Naive thymus-derived CD4-positive, alpha-beta T cell (primary cell): ENCODE measurements around the gene DOCK3. TPM values are rescaled to one million over a fixed set of nuclear protein-coding genes. Genes with fewer than 3 reads are reported as not detected.

Experiments used
- ATAC-seq: fragments of 150-1000 bp; cut with Tn5 transposase; 2 replicates; pipeline ENCODE4 v1.10.0; 2021; ENCODE audit warnings: mild to moderate bottlenecking, moderate library complexity
- CTCF ChIA-PET: fragments of 350-600 bp; sonication (Branson Sonifier 250); formaldehyde crosslinking; loops from one replicate; lab custom pipeline; 2021; ENCODE audit warnings: antibody characterized with exemption; lab: Charles Lee
- POLR2A ChIA-PET: fragments of 350-600 bp; sonication (Branson Sonifier 250); formaldehyde crosslinking; loops from one replicate; lab custom pipeline; 2021; ENCODE audit warnings: antibody characterized with exemption, inconsistent platforms; lab: Charles Lee
- DNase-seq, 9 donors: peaks; one replicate each; pipeline versions ENCODE4 v3.0.0 to v3.0.0-alpha.2; 2020 to 2022; ENCODE audit warnings: mixed read lengths in 1 of 9
- H3K27ac ChIP-seq: one replicate; pipeline ENCODE4 v1.7.0; 2013; ENCODE audit warnings: mild to moderate bottlenecking, low read depth, low read length, moderate library complexity
- H3K27me3 ChIP-seq, 2 donors: one replicate each; pipeline ENCODE4 v1.7.0; 2013; ENCODE audit warnings: low read length in 2 of 2, mild to moderate bottlenecking in 2 of 2, moderate library complexity in 2 of 2; ENCODE audit not compliant: control insufficient read depth in 2 of 2, insufficient read depth in 2 of 2
- H3K36me3 ChIP-seq, 3 experiments: 1 replicate in 2 of 3; 2 replicates in 1 of 3; pipeline ENCODE4 v1.7.0; 2013; ENCODE audit warnings: low read length in 3 of 3, mild to moderate bottlenecking in 3 of 3, moderate library complexity in 1 of 3; ENCODE audit not compliant: insufficient read depth in 3 of 3, control insufficient read depth in 2 of 3
- H3K4me1 ChIP-seq, 2 donors: one replicate each; pipeline ENCODE4 v1.7.0; 2013; ENCODE audit warnings: low read length in 2 of 2, mild to moderate bottlenecking in 2 of 2, moderate library complexity in 1 of 2; ENCODE audit not compliant: control insufficient read depth in 2 of 2, insufficient read depth in 2 of 2
- H3K4me3 ChIP-seq: 2 replicates; pipeline ENCODE4 v1.7.0; 2013; ENCODE audit warnings: mild to moderate bottlenecking, low read length
- H3K9me3 ChIP-seq, 3 experiments: 1 replicate in 2 of 3; 2 replicates in 1 of 3; pipeline ENCODE4 v1.7.0; 2013; ENCODE audit warnings: low read length in 3 of 3; ENCODE audit not compliant: control insufficient read depth in 2 of 3
- H3K27ac Mint-ChIP-seq, 9 donors: one replicate each; pipeline ENCODE4 v1.8.0; 2020 to 2022; ENCODE audit warnings: mixed read lengths in 9 of 9, mild to moderate bottlenecking in 8 of 9, moderate library complexity in 5 of 9, inconsistent platforms in 2 of 9
- H3K27me3 Mint-ChIP-seq, 5 donors: one replicate each; pipeline ENCODE4 v1.8.0; 2021 to 2022; ENCODE audit warnings: mixed read lengths in 5 of 5, mild to moderate bottlenecking in 1 of 5
- H3K36me3 Mint-ChIP-seq, 5 donors: one replicate each; pipeline ENCODE4 v1.8.0; 2020 to 2022; ENCODE audit warnings: mixed read lengths in 5 of 5, mild to moderate bottlenecking in 3 of 5, inconsistent platforms in 1 of 5
- H3K4me1 Mint-ChIP-seq, 7 donors: one replicate each; pipeline ENCODE4 v1.8.0; 2020 to 2022; ENCODE audit warnings: mixed read lengths in 7 of 7, mild to moderate bottlenecking in 3 of 7, inconsistent platforms in 1 of 7
- H3K4me3 Mint-ChIP-seq, 10 donors: one replicate each; pipeline ENCODE4 v1.8.0; 2020 to 2022; ENCODE audit warnings: mild to moderate bottlenecking in 10 of 10, mixed read lengths in 10 of 10, moderate library complexity in 6 of 10, inconsistent platforms in 2 of 10
- H3K9me3 Mint-ChIP-seq, 11 donors: one replicate each; pipeline ENCODE4 v1.8.0; 2020 to 2022; ENCODE audit warnings: mixed read lengths in 11 of 11, mild to moderate bottlenecking in 4 of 11, inconsistent platforms in 1 of 11, moderate library complexity in 1 of 11
- intact Hi-C, 2 donors: fragments of 100-400 bp; cut with micrococcal nuclease; formaldehyde crosslinking; loops; one replicate each; pipeline ENCODE4 v1.15.1; 2023
- polyA plus RNA-seq, 2 donors: library from polyadenylated mRNA; unstranded; fragments of 300-500 nt; fragmentation: Illumina TruSeq; gene quantifications; one replicate each; pipeline ENCODE4 v1.2.3, GENCODE V29; 2021
- total RNA-seq, 6 experiments: library from RNA in 5 of 6; stranded (reverse) in 5 of 6; gene quantifications; 1 replicate in 5 of 6; 2 replicates in 1 of 6; pipeline ENCODE4 v1.2.3 and lab custom pipeline; 2021 to 2026

DOCK3 gene
- total and polyA plus RNA-seq, 7 experiments from 2014 or later = 0.19 to 2.9 (median 1.5) TPM

GRCh38 chr3:50695031-50695430, 20.3 kb downstream of the DOCK3 start:
- Mint-ChIP-seq H3K4me3 (no peak overlapping the region), H3K27ac (no peak overlapping the region), H3K36me3 (peaks cover 0 to 14% (median 4%) of the 10 kb centered on the region in 5 donors), H3K27me3 (peaks cover 0 to 7% (median 0%) of the 10 kb centered on the region in 5 donors), H3K9me3 (peaks cover 0 to 23% (median 11%) of the 10 kb centered on the region in 11 donors), H3K4me1 (no peaks in the 10 kb centered on the region)
- no peak for DNase-seq
- Histone ChIP-seq H3K9me3 (peaks cover 0 to 6% (median 0%) of the 10 kb centered on the region in 3 experiments), H3K27ac (no peak overlapping the region), H3K27me3 (no peaks in the 10 kb centered on the region), H3K4me1 (no peaks in the 10 kb centered on the region), H3K36me3 (no peaks in the 10 kb centered on the region), H3K4me3 (no peak overlapping the region)
- CTCF ChIA-PET = no interaction called here
- POLR2A ChIA-PET = no interaction called here
- intact Hi-C loops = no loop called here
- ATAC-seq = no peak

DNA sequence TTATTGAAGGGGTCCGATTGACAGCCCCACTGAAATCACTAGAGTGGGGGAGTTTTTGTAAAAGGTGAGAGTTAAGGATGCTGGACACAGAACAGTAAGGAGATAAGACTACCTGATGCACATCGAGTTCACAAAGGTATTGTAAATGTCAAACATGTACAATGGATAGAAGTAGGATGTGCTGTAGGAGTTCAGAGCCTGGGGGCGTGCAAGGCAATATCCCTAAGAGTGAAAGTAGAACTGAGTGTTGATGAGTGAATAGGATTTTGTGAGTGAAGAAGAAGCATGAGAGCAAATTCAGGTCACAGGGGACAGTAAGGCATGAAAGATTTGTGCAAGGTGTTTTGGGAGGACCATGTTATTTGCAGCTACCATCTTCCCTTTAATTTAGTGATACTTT, 21.5 kb downstream of the DOCK3 start:
- POLR2A ChIA-PET = no interaction called here
- CTCF ChIA-PET = no interaction called here
- H3K27me3 Mint-ChIP-seq = peaks cover 0 to 7% (median 0%) of the 10 kb centered on the region in 5 donors
- peaks cover 0 to 23% (median 11%) of the 10 kb centered on the region in 11 donors for H3K9me3 Mint-ChIP-seq
- Histone ChIP-seq H3K4me1 (no peaks in the 10 kb centered on the region), H3K9me3 (peaks cover 0 to 6% (median 0%) of the 10 kb centered on the region in 3 experiments), H3K27me3 (no peaks in the 10 kb centered on the region), H3K36me3 (no peaks in the 10 kb centered on the region), H3K27ac (no peak overlapping the region), H3K4me3 (no peak overlapping the region)
- H3K36me3 Mint-ChIP-seq = peaks cover 0 to 15% (median 4%) of the 10 kb centered on the region in 5 donors
- DNase-seq = no peak
- peak overlapping the region in 1 of 9 donors; percentile 6 for H3K27ac Mint-ChIP-seq
- H3K4me3 Mint-ChIP-seq = no peak overlapping the region
- H3K4me1 Mint-ChIP-seq = no peaks in the 10 kb centered on the region
- ATAC-seq = no peak
- intact Hi-C loops = no loop called here

GRCh38 chr3:50698269-50698668, 23.5 kb downstream of the DOCK3 start:
- H3K36me3 Mint-ChIP-seq = peaks cover 0 to 20% (median 4%) of the 10 kb centered on the region in 5 donors

GRCh38 chr3:50708620-50709019, 33.9 kb downstream of the DOCK3 start:
- H3K4me3 Mint-ChIP-seq = peak overlapping the region in 2 of 10 donors; percentile 7 to 17

More at GRCh38 chr3:50698269-50698668, 23.5 kb downstream of the DOCK3 start:
- Mint-ChIP-seq H3K27ac (no peak overlapping the region), H3K4me1 (peaks cover 0 to 1% (median 0%) of the 10 kb centered on the region in 7 donors), H3K9me3 (peaks cover 3 to 28% (median 11%) of the 10 kb centered on the region in 11 donors), H3K27me3 (peaks cover 0 to 10% (median 0%) of the 10 kb centered on the region in 5 donors), H3K4me3 (peak overlapping the region in 1 of 10 donors; percentile 11)
- ATAC-seq (no peak), DNase-seq (no peak)
- no peak overlapping the region for H3K27ac ChIP-seq
- CTCF ChIA-PET = no interaction called here
- no peaks in the 10 kb centered on the region for H3K27me3 ChIP-seq
- POLR2A ChIA-PET = no interaction called here
- no peaks in the 10 kb centered on the region for H3K36me3 ChIP-seq
- no peaks in the 10 kb centered on the region for H3K4me1 ChIP-seq
- peaks cover 0 to 6% (median 0%) of the 10 kb centered on the region in 3 experiments for H3K9me3 ChIP-seq
- no peak overlapping the region for H3K4me3 ChIP-seq
- intact Hi-C loops = no loop called here

GRCh38 chr3:50714946-50715345, 40.2 kb downstream of the DOCK3 start:
- Histone ChIP-seq H3K36me3 (no peaks in the 10 kb centered on the region), H3K4me1 (no peaks in the 10 kb centered on the region), H3K4me3 (no peak overlapping the region), H3K27ac (no peak overlapping the region), H3K9me3 (no peaks in the 10 kb centered on the region), H3K27me3 (no peaks in the 10 kb centered on the region)
- intact Hi-C loops = no loop called here
- peaks cover 0 to 2% (median 0%) of the 10 kb centered on the region in 11 donors for H3K9me3 Mint-ChIP-seq
- ChIA-PET CTCF (no interaction called here), POLR2A (no interaction called here)
- no peak overlapping the region for H3K4me3 Mint-ChIP-seq
- no peak overlapping the region for H3K27ac Mint-ChIP-seq
- DNase-seq (no peak), ATAC-seq (no peak)
- H3K36me3 Mint-ChIP-seq = no peaks in the 10 kb centered on the region
- H3K27me3 Mint-ChIP-seq = peaks cover 0 to 8% (median 0%) of the 10 kb centered on the region in 5 donors
- H3K4me1 Mint-ChIP-seq = no peaks in the 10 kb centered on the region

More at GRCh38 chr3:50708620-50709019, 33.9 kb downstream of the DOCK3 start:
- Mint-ChIP-seq H3K36me3 (peaks cover 0 to 8% (median 6%) of the 10 kb centered on the region in 5 donors), H3K4me1 (peaks cover 0 to 14% (median 9%) of the 10 kb centered on the region in 7 donors), H3K27ac (peak overlapping the region in 1 of 9 donors; percentile 36), H3K27me3 (peaks cover 0 to 9% (median 3%) of the 10 kb centered on the region in 5 donors), H3K9me3 (peaks cover 0 to 8% (median 3%) of the 10 kb centered on the region in 11 donors)
- Histone ChIP-seq H3K9me3 (no peaks in the 10 kb centered on the region), H3K27me3 (no peaks in the 10 kb centered on the region), H3K4me3 (no peak overlapping the region), H3K4me1 (no peaks in the 10 kb centered on the region), H3K36me3 (no peaks in the 10 kb centered on the region), H3K27ac (no peak overlapping the region)
- POLR2A ChIA-PET = no interaction called here
- ATAC-seq = no peak
- CTCF ChIA-PET = interaction anchor here (0.6 kb wide), 1 partner anchor 9 kb away, joined by 7 read pairs; no protein-coding TSS in a partner anchor
- DNase-seq = peak in 5 of 9 donors; percentile 7 to 22 (median 14)
- intact Hi-C loops = no loop called here

DNA sequence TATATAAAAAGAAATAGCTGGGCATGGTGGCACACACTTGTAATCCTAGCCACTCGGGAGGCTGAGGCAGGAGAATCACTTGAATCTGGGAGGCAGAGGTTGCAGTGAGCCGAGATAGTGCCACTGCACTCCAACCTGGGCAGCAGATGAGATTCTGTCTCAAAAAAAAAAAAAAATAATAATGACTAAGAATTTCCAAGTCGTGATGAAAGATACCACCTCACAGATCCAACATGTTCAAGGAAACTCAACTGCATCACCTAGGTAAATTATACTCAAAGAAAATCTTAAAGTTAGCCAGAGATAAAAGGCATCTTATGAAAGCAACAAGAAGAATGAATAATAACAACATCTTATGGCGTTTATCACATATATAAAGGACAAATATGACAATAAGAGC, 50.1 kb downstream of the DOCK3 start:
- Histone ChIP-seq H3K4me1 (no peaks in the 10 kb centered on the region), H3K4me3 (no peak overlapping the region), H3K36me3 (no peaks in the 10 kb centered on the region), H3K9me3 (no peaks in the 10 kb centered on the region), H3K27ac (no peak overlapping the region), H3K27me3 (peaks cover 0 to 2% of the 10 kb centered on the region in 2 donors)
- Mint-ChIP-seq H3K9me3 (peaks cover 0 to 10% (median 3%) of the 10 kb centered on the region in 11 donors), H3K4me1 (peaks cover 0 to 1% (median 0%) of the 10 kb centered on the region in 7 donors), H3K27me3 (peaks cover 9 to 21% (median 20%) of the 10 kb centered on the region in 5 donors), H3K36me3 (peaks cover 0 to 4% (median 0%) of the 10 kb centered on the region in 5 donors), H3K4me3 (no peak overlapping the region), H3K27ac (no peak overlapping the region)
- POLR2A ChIA-PET = no interaction called here
- ATAC-seq (no peak), DNase-seq (no peak)
- intact Hi-C loops = no loop called here
- CTCF ChIA-PET = no interaction called here

DNA sequence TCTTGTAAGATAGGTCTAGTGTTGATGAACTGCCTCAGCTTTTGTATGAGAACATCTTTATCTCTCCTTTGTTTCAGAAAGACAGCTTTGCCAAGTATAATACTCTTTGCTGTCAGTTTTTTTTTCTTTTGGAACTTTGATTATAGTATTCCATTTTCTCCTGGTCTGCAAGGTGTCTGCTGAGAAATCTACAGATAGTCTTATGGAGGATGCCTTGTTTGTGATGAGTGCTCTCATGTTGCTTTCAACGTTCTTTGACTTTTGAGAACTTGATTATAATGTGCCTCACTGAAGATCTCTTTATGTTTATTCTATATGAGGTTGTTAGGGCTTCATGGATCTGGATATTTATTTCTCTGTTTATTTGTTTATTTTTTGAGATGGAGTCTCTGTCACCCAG, 60.3 kb downstream of the DOCK3 start:
- ChIA-PET POLR2A (no interaction called here), CTCF (interaction anchor here (0.6 kb wide), 1 partner anchor 54 kb away, joined by 5 read pairs; no protein-coding TSS in a partner anchor)
- Mint-ChIP-seq H3K4me1 (no peaks in the 10 kb centered on the region), H3K36me3 (peaks cover 0 to 8% (median 4%) of the 10 kb centered on the region in 5 donors), H3K27ac (no peak overlapping the region), H3K27me3 (no peaks in the 10 kb centered on the region), H3K9me3 (peaks cover 0 to 28% (median 10%) of the 10 kb centered on the region in 11 donors), H3K4me3 (no peak overlapping the region)
- ATAC-seq = no peak
- intact Hi-C loops = no loop called here
- Histone ChIP-seq H3K27me3 (no peaks in the 10 kb centered on the region), H3K9me3 (no peaks in the 10 kb centered on the region), H3K36me3 (no peaks in the 10 kb centered on the region), H3K4me1 (no peaks in the 10 kb centered on the region), H3K4me3 (no peak overlapping the region), H3K27ac (no peak overlapping the region)
- DNase-seq = no peak
